ENCODE data around the gene UCN.
A peak's percentile ranks its signal among the peaks of the same experiment; 100 is the strongest.

The UCN gene

DNA sequence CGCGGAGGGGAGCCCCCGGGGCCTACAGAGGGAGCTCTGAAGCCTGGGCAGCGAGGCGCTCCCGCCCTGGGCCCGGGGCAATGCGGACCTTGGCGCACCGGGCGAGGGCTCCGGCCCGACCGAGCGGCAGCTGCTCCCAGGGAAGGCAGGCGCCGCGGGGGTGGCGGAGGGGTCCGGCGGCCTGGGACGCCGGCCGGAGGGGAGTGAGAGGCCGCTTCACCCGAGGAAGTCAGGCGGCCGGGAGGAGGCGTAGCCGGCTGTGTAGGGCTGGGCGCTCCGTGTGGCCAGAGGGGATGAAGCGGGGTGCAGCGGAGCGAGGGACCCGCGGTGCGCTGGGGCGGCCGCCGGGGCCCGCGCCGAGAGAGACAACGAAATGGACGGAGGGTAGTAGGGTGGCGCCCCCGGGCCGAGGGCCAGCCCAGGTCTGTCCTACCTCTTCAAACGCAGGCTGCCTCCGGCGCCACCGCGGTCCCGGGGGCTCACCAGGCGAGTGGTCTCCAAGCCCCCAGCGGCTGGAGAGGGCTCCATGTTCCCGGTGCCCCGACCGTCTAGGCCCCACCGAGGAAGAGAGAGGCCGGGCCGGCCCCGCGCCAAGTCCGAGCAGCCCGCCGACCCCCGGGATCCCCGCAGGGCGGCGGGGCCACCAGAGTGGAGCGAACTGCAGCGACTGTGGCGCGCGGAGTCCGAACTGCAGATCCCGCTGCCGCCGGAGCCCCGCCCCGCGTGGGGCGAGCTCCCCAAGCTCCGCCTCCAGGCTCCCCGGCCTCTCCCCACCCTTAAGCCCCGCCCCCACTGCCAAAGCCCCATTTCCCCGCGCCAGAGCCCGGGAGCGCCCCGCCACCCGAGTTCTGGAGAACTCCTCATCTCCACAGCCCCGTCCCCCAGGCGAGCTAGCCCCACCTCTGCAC, 45.6 kb downstream of the UCN start, which contains the start of gene SLC30A3:
Gene SLC30A3 (minus strand): TSS at position 669 of the 908 bp plus-strand sequence. CDS start 141 bp downstream, at position 528.
- FAIRE-seq: no peak

DNA sequence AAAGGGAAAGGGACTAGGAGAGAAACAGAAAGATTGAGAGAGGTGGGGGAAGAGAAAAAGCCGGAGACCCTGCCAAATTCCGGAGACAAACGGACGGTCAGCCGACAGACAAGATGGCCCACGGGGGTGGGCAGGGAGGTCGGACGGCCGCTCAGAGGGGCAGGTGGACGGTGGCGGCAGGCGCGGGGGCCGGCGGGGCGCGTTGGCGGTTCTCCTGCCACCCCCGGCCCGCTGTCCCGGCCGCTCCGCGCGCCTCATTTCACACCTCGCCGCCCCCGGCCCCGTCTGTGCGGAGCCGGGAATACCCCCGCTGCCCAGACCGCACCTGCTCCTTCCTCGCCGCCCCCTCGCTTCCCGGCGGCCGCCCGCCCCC, 46.3 kb downstream of the UCN start:
- FAIRE-seq: no peak
- no peak for DNase-seq (ENCODE audit: low spot score)

More for the DNA sequence above, 45.6 kb downstream of the UCN start, which contains the start of gene SLC30A3:
- peak; percentile 96 for DNase-seq (ENCODE audit: low spot score)

DNA sequence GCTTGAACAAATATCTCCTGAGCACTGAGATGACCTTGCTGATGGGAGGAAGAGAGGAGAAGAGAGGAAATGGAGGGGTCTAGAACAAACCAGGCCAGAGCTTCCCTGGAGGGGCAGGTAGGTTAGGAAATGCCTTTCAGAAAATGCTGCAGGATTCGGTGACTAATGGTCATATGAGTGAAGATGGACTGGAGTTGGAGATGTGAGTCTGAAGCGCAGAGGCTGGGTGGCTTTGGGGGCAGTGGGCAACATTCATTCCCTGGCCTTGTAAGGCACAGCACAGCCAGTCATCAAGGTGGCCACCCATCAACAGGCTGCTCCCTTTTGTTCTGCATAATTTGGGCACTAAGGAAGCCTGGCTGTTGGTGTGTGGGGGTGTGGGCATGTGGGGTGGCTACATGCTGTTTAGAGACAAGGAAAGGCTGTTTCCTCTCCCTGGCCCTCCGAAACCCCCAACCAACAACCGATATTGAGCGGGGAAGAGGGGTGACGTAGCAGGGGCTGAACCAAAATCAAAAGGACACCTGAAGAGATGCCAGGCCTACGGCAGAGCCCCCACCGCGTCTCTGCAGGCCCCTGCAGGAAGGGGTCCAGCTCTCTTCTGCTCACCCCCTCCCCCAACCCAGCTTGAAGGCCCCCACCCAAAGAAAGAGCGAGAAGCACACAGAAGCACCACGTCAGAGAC, 46.9 kb downstream of the UCN start:
- DNase-seq (ENCODE audit: low spot score) (no peak), FAIRE-seq (no peak)

DNA sequence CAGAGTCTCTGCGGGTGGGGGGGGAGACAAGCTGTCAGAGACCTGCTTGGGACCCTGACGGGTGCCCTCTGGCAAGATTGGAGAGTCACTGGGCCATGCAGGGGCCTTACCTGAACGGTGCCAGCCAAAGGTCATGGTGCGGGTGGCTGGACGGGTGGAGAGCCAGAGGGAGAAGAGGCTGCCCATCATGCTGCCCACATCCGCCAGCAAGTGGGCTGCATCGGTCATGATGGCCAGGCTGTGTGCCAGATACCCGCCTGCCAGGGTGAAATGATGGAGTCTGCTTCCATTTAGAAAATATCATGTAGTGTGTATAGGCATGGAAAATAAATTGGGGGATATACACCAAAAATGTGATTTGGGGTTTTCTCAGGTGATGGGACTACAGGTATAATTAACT, 50.2 kb downstream of the UCN start:
- no peak for DNase-seq (ENCODE audit: low spot score)
- FAIRE-seq: no peak
